Peyer's patch (tissue), 4 donors: ENCODE measurements around the gene SCNM1.

ENCODE experiments used
- CTCF ChIP-seq, 6 experiments: fragments of 450-650 bp in 4 of 6; fragments of 200-600 bp in 2 of 6; sonication (generic) in 1 of 6; IDR thresholded peaks; one replicate each; pipeline ENCODE4 v1.5.1; 2017 to 2019; ENCODE audit warnings: antibody characterized with exemption in 6 of 6, mild to moderate bottlenecking in 3 of 6, moderate library complexity in 1 of 6
- POLR2A ChIP-seq, 2 donors: fragments of 450-650 bp; IDR thresholded peaks; one replicate each; pipeline ENCODE4 v1.5.1; 2017; ENCODE audit warnings: antibody characterized with exemption in 2 of 2, mild to moderate bottlenecking in 2 of 2, moderate library complexity in 2 of 2

- TF ChIP-seq POLR2A (IDR thresholded peaks at IDR 0.05) (no peak), CTCF (IDR thresholded peaks at IDR 0.05) (no peak)
These were observed 20.5 kb upstream of the SCNM1 start for GRCh38 chr1:151145304-151146071.
